Inferior parietal cortex (tissue), 1 donor: Measurements from ENCODE around the gene PIP5KL1.

ENCODE experiments used
- DNase-seq: peaks from one replicate; pipeline ENCODE4 v3.0.0-alpha.2; 2016; ENCODE audit errors: extremely low spot score

Gene PIP5KL1

GRCh38 chr9:127930231-127931091, at the start of gene PIP5KL1:
TSS of gene PIP5KL1 (minus strand) at chr9:127930777. CDS start at chr9:127930752, 25 bp downstream.
- DNase-seq: peak; percentile 85

- no peak for DNase-seq
Observed at GRCh38 chr9:127980060-127980705, 49.6 kb upstream of the PIP5KL1 start.

- DNase-seq: peak; percentile 76
Observed at GRCh38 chr9:127979333-127980059, 48.9 kb upstream of the PIP5KL1 start.

- DNase-seq: no peak
Observed at GRCh38 chr9:127979015-127979332, 48.4 kb upstream of the PIP5KL1 start.

- DNase-seq: no peak
Observed at GRCh38 chr9:127977884-127978647, 47.5 kb upstream of the PIP5KL1 start.

GRCh38 chr9:127977009-127977883, 46.7 kb upstream of the PIP5KL1 start:
- no peak for DNase-seq

- no peak for DNase-seq
Observed at GRCh38 chr9:127976498-127976897, 45.9 kb upstream of the PIP5KL1 start.

- DNase-seq: no peak
Observed at GRCh38 chr9:127975376-127976315, 45.1 kb upstream of the PIP5KL1 start.

GRCh38 chr9:127974769-127975261, 44.2 kb upstream of the PIP5KL1 start:
- no peak for DNase-seq

GRCh38 chr9:127974001-127974768, 43.6 kb upstream of the PIP5KL1 start:
- no peak for DNase-seq

- no peak for DNase-seq
Observed at GRCh38 chr9:127973169-127974000, 42.8 kb upstream of the PIP5KL1 start.

- DNase-seq: no peak
Observed at GRCh38 chr9:127972236-127972871, 41.8 kb upstream of the PIP5KL1 start.

- peak; percentile 68 for DNase-seq
Observed at GRCh38 chr9:127971357-127972235, 41.0 kb upstream of the PIP5KL1 start.

- DNase-seq: no peak
Observed at GRCh38 chr9:127970401-127971313, 40.1 kb upstream of the PIP5KL1 start.

GRCh38 chr9:127968700-127969383, 38.3 kb upstream of the PIP5KL1 start:
- DNase-seq: no peak
